Fibroblast of lung (primary cell): ENCODE data around the gene SLC2A8. TPM values are rescaled to one million over a fixed set of nuclear protein-coding genes. Genes with fewer than 3 reads are reported as not detected.

Source experiments
- DNase-seq, 2 donors: peaks; one replicate each; pipeline versions ENCODE4 v3.0.0 to v3.0.0-alpha.2; 2010; ENCODE audit warnings: low read depth in 2 of 2
- H2AFZ ChIP-seq: 2 replicates; pipeline ENCODE4 v1.5.1; 2012; ENCODE audit warnings: low read length, control low read depth, inconsistent platforms
- H3K27ac ChIP-seq: 2 replicates; pipeline ENCODE4 v1.5.1; 2011; ENCODE audit warnings: low read length, control low read depth; ENCODE audit not compliant: insufficient read depth
- H3K27me3 ChIP-seq: 2 replicates; pipeline ENCODE4 v1.5.1; 2011; ENCODE audit warnings: mild to moderate bottlenecking, low read length; ENCODE audit not compliant: control insufficient read depth, insufficient read depth
- H3K36me3 ChIP-seq: 2 replicates; pipeline ENCODE4 v1.5.1; 2011; ENCODE audit warnings: low read length; ENCODE audit not compliant: control insufficient read depth, insufficient read depth
- H3K4me1 ChIP-seq: 2 replicates; pipeline ENCODE4 v1.5.1; 2011; ENCODE audit warnings: low read length; ENCODE audit not compliant: control insufficient read depth, insufficient read depth; ENCODE audit errors: extremely low read depth
- H3K4me2 ChIP-seq: 2 replicates; pipeline ENCODE4 v1.5.1; 2011; ENCODE audit warnings: low read length, control low read depth; ENCODE audit not compliant: insufficient read depth; ENCODE audit errors: extremely low read depth
- H3K4me3 ChIP-seq, 4 experiments: fragments of 200-600 bp in 1 of 4; sonication (generic) in 1 of 4; replicated peaks in 1 of 4; 2 replicates each; pipeline ENCODE4 v1.5.1; 2011 to 2016; ENCODE audit warnings: low read length in 4 of 4, low read depth in 3 of 4, mild to moderate bottlenecking in 3 of 4, control low read depth in 2 of 4, inconsistent platforms in 1 of 4, mixed read lengths in 1 of 4; ENCODE audit not compliant: insufficient read depth in 1 of 4; ENCODE audit errors: control extremely low read depth in 1 of 4
- H3K79me2 ChIP-seq: 2 replicates; pipeline ENCODE4 v1.5.1; 2012; ENCODE audit warnings: mild to moderate bottlenecking, low read length, inconsistent platforms; ENCODE audit not compliant: control insufficient read depth, insufficient read depth
- H3K9ac ChIP-seq: 2 replicates; pipeline ENCODE4 v1.5.1; 2011; ENCODE audit warnings: mild to moderate bottlenecking, low read length, control low read depth; ENCODE audit not compliant: insufficient read depth
- H3K9me3 ChIP-seq: 2 replicates; pipeline ENCODE4 v1.5.1; 2012; ENCODE audit warnings: low read depth, low read length; ENCODE audit not compliant: control insufficient read depth, insufficient read depth
- H4K20me1 ChIP-seq: 2 replicates; pipeline ENCODE4 v1.5.1; 2011; ENCODE audit warnings: low read length; ENCODE audit not compliant: control insufficient read depth, insufficient read depth; ENCODE audit errors: extremely low read depth
- EZH2 ChIP-seq: IDR thresholded peaks from 2 replicates; pipeline ENCODE4 v1.5.1; 2012; ENCODE audit warnings: low read length, control low read depth, mild to moderate bottlenecking; ENCODE audit errors: missing control alignments
- polyA plus RNA-seq, 2 donors: library from polyadenylated mRNA; depleted of rRNA in 1 of 2; stranded (reverse) in 1 of 2; unstranded in 1 of 2; fragments of >200 nt; gene quantifications; 2 replicates each; pipeline ENCODE4 v1.2.1, GENCODE V29; 2011 to 2012; ENCODE audit warnings: missing spikeins in 1 of 2
- total RNA-seq: library from RNA; depleted of rRNA; stranded (reverse); fragments of >200 nt; gene quantifications from 2 replicates; pipeline ENCODE4 v1.2.1, GENCODE V29; 2014
- TF ChIP-seq, protein P1 (sequence below), 2 donors: IDR thresholded peaks in 1 of 2; conservative IDR thresholded peaks in 1 of 2; 1 replicate in 1 of 2; 2 replicates in 1 of 2; pipeline ENCODE4 v1.5.1; 2011 to 2012; ENCODE audit warnings: low read length in 2 of 2, control low read depth in 1 of 2, inconsistent platforms in 1 of 2, low read depth in 1 of 2, mild to moderate bottlenecking in 1 of 2

The SLC2A8 gene
- total and polyA plus RNA-seq, 2 donors (not counting 1 experiment from before 2014, with no cell fraction given) = 4.6 to 11.4 TPM

DNA sequence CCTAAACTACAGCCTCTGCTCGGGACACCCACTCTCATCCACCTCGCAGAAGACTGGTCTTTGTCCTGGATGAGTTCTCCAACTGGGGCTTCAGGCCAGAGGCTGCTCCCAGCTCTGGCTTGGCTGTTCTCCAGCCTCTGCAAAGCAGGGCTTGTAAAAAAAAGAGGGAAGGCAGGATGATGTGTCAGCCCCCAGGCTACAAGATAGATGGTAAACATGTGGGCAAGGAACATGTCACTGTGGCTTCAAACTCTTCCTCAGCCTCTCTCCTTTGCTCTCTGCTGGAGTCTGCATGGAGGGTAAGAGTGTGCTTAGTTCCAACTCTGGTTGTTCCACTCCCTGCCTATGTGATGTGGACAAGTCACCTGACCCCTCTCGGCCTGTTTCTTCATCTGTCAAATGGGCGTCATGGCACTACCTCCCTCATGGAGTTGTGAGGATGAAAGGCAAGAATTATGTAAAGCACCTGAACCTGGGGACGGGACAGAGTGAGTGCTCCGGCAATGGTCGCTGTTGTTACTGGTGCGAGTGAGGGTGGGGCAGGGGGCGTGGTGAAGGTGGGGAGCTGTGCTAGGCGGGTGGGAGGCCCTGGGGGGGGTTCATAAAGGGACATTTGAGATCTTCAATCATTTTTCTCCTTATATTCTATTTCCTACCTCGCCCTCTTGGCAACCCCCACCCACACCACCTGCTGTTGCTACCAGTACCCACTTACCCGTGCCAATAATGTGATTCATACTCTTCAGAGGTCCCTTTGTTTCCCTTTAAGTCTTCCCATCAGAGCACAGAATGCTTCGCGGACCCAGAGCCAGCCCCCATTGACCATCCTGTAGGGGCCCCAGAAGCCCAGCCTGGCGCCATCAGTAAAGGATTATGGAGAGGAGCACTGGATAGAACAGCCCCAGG, 20.4 kb downstream of the SLC2A8 start:
- H4K20me1 ChIP-seq = no peaks in the 10 kb centered on the region
- no peaks in the 10 kb centered on the region for H3K79me2 ChIP-seq
- no peak overlapping the region for H3K9ac ChIP-seq
- no peak for TF ChIP-seq EZH2
- TF ChIP-seq, protein P1, sequence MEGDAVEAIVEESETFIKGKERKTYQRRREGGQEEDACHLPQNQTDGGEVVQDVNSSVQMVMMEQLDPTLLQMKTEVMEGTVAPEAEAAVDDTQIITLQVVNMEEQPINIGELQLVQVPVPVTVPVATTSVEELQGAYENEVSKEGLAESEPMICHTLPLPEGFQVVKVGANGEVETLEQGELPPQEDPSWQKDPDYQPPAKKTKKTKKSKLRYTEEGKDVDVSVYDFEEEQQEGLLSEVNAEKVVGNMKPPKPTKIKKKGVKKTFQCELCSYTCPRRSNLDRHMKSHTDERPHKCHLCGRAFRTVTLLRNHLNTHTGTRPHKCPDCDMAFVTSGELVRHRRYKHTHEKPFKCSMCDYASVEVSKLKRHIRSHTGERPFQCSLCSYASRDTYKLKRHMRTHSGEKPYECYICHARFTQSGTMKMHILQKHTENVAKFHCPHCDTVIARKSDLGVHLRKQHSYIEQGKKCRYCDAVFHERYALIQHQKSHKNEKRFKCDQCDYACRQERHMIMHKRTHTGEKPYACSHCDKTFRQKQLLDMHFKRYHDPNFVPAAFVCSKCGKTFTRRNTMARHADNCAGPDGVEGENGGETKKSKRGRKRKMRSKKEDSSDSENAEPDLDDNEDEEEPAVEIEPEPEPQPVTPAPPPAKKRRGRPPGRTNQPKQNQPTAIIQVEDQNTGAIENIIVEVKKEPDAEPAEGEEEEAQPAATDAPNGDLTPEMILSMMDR (conservative IDR thresholded peaks at IDR 0.05 in 1 of 2, IDR thresholded peaks at IDR 0.05 in 1 of 2; ENCODE audit: low read depth in 1 of 2, low read length in 2 of 2) = no peak
- no peak overlapping the region for H3K27ac ChIP-seq
- H3K36me3 ChIP-seq = no peaks in the 10 kb centered on the region
- peak; percentile 33 to 49 for DNase-seq
- no peak overlapping the region for H2AFZ ChIP-seq
- H3K9me3 ChIP-seq = no peaks in the 10 kb centered on the region
- no peaks in the 10 kb centered on the region for H3K27me3 ChIP-seq
- H3K4me1 ChIP-seq = no peaks in the 10 kb centered on the region
- no peak overlapping the region for H3K4me2 ChIP-seq
- H3K4me3 ChIP-seq = no peak overlapping the region

DNA sequence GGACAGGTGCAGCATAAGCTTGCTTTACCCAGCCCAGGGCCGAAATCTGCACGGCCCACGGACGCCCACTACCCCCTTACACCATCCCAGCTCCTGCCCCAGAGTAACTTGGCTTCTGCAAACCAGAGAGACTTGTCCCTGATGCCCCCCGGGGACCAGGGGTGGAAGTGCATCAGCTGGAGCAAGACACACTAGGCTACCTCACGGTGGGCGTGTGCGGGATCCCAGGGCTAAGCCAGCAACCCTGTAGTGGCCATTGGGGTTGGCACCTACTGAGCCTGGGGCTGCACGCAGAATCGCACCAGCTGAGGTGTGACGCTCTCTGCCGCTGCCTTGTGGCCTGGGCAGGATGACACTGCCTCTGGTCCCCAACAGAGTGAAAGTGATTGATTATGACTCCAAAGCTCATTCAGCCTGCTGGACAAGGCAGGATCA, 21.1 kb downstream of the SLC2A8 start:
- no peaks in the 10 kb centered on the region for H3K4me1 ChIP-seq
- H3K9ac ChIP-seq = no peak overlapping the region
- H3K27me3 ChIP-seq = no peaks in the 10 kb centered on the region
- no peaks in the 10 kb centered on the region for H3K79me2 ChIP-seq
- DNase-seq = no peak
- no peaks in the 10 kb centered on the region for H3K9me3 ChIP-seq
- H3K27ac ChIP-seq = no peak overlapping the region
- no peak for TF ChIP-seq EZH2
- TF ChIP-seq, protein P1 (conservative IDR thresholded peaks at IDR 0.05 in 1 of 2, IDR thresholded peaks at IDR 0.05 in 1 of 2; ENCODE audit: low read depth in 1 of 2, low read length in 2 of 2) = peak in 1 of 2 donors; percentile 17
- H3K36me3 ChIP-seq = no peaks in the 10 kb centered on the region
- no peak overlapping the region for H3K4me2 ChIP-seq
- no peak overlapping the region for H3K4me3 ChIP-seq
- no peak overlapping the region for H2AFZ ChIP-seq
- H4K20me1 ChIP-seq = no peaks in the 10 kb centered on the region

DNA sequence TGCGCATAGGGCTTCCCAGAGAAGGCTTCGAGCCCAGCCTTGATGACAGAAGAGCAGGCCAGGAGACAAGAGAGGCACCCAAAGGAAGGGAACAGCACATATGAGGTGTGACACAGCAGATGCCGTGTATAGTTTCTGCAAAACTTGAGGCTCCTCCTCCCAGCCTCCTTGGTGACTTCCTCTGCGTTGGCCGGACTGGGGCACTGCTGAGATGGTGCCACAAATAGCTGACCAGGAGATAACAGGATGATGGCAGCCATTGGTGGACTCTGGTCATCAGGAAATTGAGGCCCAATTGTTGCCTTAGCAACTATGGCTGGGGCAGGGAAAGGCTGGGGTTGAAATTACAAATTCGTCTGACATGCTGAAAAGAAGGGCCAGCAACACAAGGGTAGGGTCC, 22.4 kb downstream of the SLC2A8 start:
- Histone ChIP-seq H3K4me2 (no peak overlapping the region), H3K4me1 (no peaks in the 10 kb centered on the region), H3K27ac (no peak overlapping the region), H3K9me3 (no peaks in the 10 kb centered on the region), H3K27me3 (no peaks in the 10 kb centered on the region), H3K79me2 (no peaks in the 10 kb centered on the region), H3K36me3 (no peaks in the 10 kb centered on the region), H3K9ac (no peak overlapping the region), H2AFZ (no peak overlapping the region), H4K20me1 (no peaks in the 10 kb centered on the region), H3K4me3 (no peak overlapping the region)
- TF ChIP-seq, protein P1 (conservative IDR thresholded peaks at IDR 0.05 in 1 of 2, IDR thresholded peaks at IDR 0.05 in 1 of 2; ENCODE audit: low read depth in 1 of 2, low read length in 2 of 2) = no peak
- no peak for TF ChIP-seq EZH2
- DNase-seq = no peak
